CD14-positive monocyte (primary cell): ENCODE results near the gene ATP13A3. TPM values are rescaled to one million over a fixed set of nuclear protein-coding genes. Genes with fewer than 3 reads are reported as not detected.

Experiments
- DNase-seq, 3 donors: peaks; one replicate each; pipeline ENCODE4 v3.0.0-alpha.2; 2011 to 2022
- H2AFZ ChIP-seq: 2 replicates; pipeline ENCODE4 v1.6.0; 2012; ENCODE audit warnings: mild to moderate bottlenecking, low read depth, low read length, inconsistent platforms; ENCODE audit not compliant: insufficient read depth, poor library complexity, severe bottlenecking
- H3K27ac ChIP-seq, 2 donors: 1 replicate in 1 of 2; 2 replicates in 1 of 2; pipeline ENCODE4 v1.5.1; 2012 to 2013; ENCODE audit warnings: low read length in 2 of 2, control low read depth in 1 of 2, inconsistent platforms in 1 of 2, low read depth in 1 of 2, mild to moderate bottlenecking in 1 of 2
- H3K27me3 ChIP-seq, 2 donors: one replicate each; pipeline versions ENCODE4 v1.6.0 to v1.6.1; 2011 to 2013; ENCODE audit warnings: low read length in 2 of 2; ENCODE audit not compliant: control insufficient read depth in 2 of 2, insufficient read depth in 2 of 2
- H3K36me3 ChIP-seq, 2 donors: replicated peaks in 1 of 2; 1 replicate in 1 of 2; 2 replicates in 1 of 2; pipeline versions ENCODE4 v1.5.1 to v1.6.1; 2012 to 2013; ENCODE audit warnings: low read length in 2 of 2, control low read depth in 1 of 2, inconsistent platforms in 1 of 2, mild to moderate bottlenecking in 1 of 2; ENCODE audit not compliant: insufficient read depth in 2 of 2, control insufficient read depth in 1 of 2
- H3K4me1 ChIP-seq, 2 donors: 1 replicate in 1 of 2; 2 replicates in 1 of 2; pipeline versions ENCODE4 v1.5.1 to v1.6.1; 2012 to 2013; ENCODE audit warnings: low read length in 2 of 2, control low read depth in 1 of 2, inconsistent platforms in 1 of 2, mild to moderate bottlenecking in 1 of 2, moderate library complexity in 1 of 2; ENCODE audit not compliant: insufficient read depth in 2 of 2, control insufficient read depth in 1 of 2
- H3K4me2 ChIP-seq: replicated peaks from 2 replicates; pipeline ENCODE3; 2012; ENCODE audit warnings: low read length, moderate library complexity, mild to moderate bottlenecking; ENCODE audit not compliant: poor library complexity, severe bottlenecking; ENCODE audit errors: extremely low read depth
- H3K4me3 ChIP-seq, 3 experiments: fragments of 200-600 bp in 1 of 3; sonication (generic) in 1 of 3; replicated peaks in 1 of 3; 1 replicate in 2 of 3; 2 replicates in 1 of 3; pipeline ENCODE4 v1.5.1; 2011 to 2013; ENCODE audit warnings: low read length in 3 of 3, mild to moderate bottlenecking in 3 of 3, control low read depth in 2 of 3, low read depth in 2 of 3, inconsistent platforms in 1 of 3, moderate library complexity in 1 of 3
- H3K79me2 ChIP-seq: 2 replicates; pipeline ENCODE4 v1.6.0; 2012; ENCODE audit warnings: mild to moderate bottlenecking, control low read depth, inconsistent platforms, low read length, moderate library complexity; ENCODE audit not compliant: insufficient read depth
- H3K9ac ChIP-seq: 2 replicates; pipeline ENCODE4 v1.6.0; 2017; ENCODE audit warnings: low read length, mild to moderate bottlenecking; ENCODE audit not compliant: insufficient read depth, poor library complexity, severe bottlenecking
- H3K9me3 ChIP-seq, 2 donors: replicated peaks in 1 of 2; 1 replicate in 1 of 2; 2 replicates in 1 of 2; pipeline versions ENCODE4 v1.5.1 to v1.6.1; 2012 to 2013; ENCODE audit warnings: low read length in 2 of 2, control low read depth in 1 of 2; ENCODE audit not compliant: control insufficient read depth in 1 of 2, insufficient read depth in 1 of 2
- H4K20me1 ChIP-seq: 2 replicates; pipeline ENCODE4 v1.6.0; 2012; ENCODE audit warnings: mild to moderate bottlenecking, low read length, control low read depth, moderate library complexity; ENCODE audit not compliant: insufficient read depth
- H3K27ac Mint-ChIP-seq, 7 donors: one replicate each; pipeline ENCODE4 v1.8.0; 2020; ENCODE audit warnings: mild to moderate bottlenecking in 7 of 7, mixed read lengths in 7 of 7, moderate library complexity in 6 of 7, inconsistent platforms in 2 of 7
- H3K27me3 Mint-ChIP-seq, 3 donors: one replicate each; pipeline ENCODE4 v1.8.0; 2021 to 2022; ENCODE audit warnings: low read depth in 3 of 3, mild to moderate bottlenecking in 3 of 3, mixed read lengths in 3 of 3, moderate library complexity in 3 of 3, inconsistent platforms in 1 of 3
- H3K36me3 Mint-ChIP-seq, 2 donors: one replicate each; pipeline ENCODE4 v1.8.0; 2020; ENCODE audit warnings: mixed read lengths in 2 of 2, inconsistent platforms in 1 of 2, mild to moderate bottlenecking in 1 of 2
- H3K4me1 Mint-ChIP-seq: one replicate; pipeline ENCODE4 v1.8.0; 2020; ENCODE audit warnings: mild to moderate bottlenecking, mixed read lengths
- H3K4me3 Mint-ChIP-seq, 2 donors: one replicate each; pipeline ENCODE4 v1.8.0; 2020; ENCODE audit warnings: mild to moderate bottlenecking in 2 of 2, mixed read lengths in 2 of 2, moderate library complexity in 1 of 2
- H3K9me3 Mint-ChIP-seq, 7 donors: one replicate each; pipeline ENCODE4 v1.8.0; 2020 to 2022; ENCODE audit warnings: mixed read lengths in 7 of 7, mild to moderate bottlenecking in 6 of 7, moderate library complexity in 6 of 7, inconsistent platforms in 2 of 7
- WGBS: methylation state at CpG from one replicate; pipeline ENCODE4 v1.1.5; 2013; ENCODE audit warnings: missing lambda C conversion rate; ENCODE audit not compliant: insufficient coverage; 5-methylcytosine and 5-hydroxymethylcytosine counted together
- intact Hi-C, 2 donors: fragments of 100-400 bp; cut with micrococcal nuclease; formaldehyde crosslinking; loops; one replicate each; pipeline versions ENCODE4 v1.15.0 to v1.15.1; 2023
- polyA plus RNA-seq, 3 donors: library from polyadenylated mRNA; depleted of rRNA in 1 of 3; unstranded in 2 of 3; stranded (reverse) in 1 of 3; fragments of 300-500 nt in 2 of 3; fragments of >200 nt in 1 of 3; fragmentation: Illumina TruSeq in 2 of 3; gene quantifications; 1 replicate in 2 of 3; 2 replicates in 1 of 3; pipeline ENCODE4 v1.2.3, GENCODE V29; 2012 to 2021
- TF ChIP-seq, protein P1 (sequence below): fragments of 200-600 bp; IDR thresholded peaks from one replicate; pipeline ENCODE4 v1.8.0; 2022; ENCODE audit warnings: antibody characterized with exemption, mild to moderate bottlenecking

ATP13A3 gene
- polyA plus RNA-seq, 3 donors: 4.7 to 19.5 (median 5.2) TPM

DNA sequence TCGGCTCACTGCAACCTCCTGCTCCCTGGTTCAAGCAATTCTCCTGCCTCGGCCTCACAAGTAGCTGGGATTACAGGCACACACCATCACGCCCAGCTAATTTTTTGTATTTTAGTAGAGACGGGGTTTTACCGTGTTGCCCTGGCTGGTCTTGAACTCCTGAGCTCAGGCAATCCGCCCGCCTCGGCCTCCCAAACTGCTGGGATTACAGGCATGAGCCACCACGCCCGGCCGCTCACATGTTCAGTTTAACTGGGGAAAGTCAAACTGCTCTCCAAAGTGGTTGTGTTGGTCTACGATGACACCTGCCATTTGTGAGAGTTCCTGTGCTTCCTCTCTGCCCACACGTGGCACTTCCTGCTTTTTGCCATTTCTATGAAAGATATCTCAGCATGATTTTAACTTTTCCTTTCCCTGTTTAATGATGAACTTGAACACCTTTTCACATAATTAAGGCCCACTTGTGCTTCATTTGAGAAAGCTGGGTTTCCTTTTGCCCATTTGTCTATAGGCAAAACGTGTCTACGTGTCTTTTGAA is 86.9 kb downstream of the ATP13A3 start:
- peaks cover 0 to 8% (median 4%) of the 10 kb centered on the region in 7 donors for H3K9me3 Mint-ChIP-seq
- H3K4me1 Mint-ChIP-seq: peaks cover 27% of the 10 kb centered on the region
- no peak for DNase-seq

DNA sequence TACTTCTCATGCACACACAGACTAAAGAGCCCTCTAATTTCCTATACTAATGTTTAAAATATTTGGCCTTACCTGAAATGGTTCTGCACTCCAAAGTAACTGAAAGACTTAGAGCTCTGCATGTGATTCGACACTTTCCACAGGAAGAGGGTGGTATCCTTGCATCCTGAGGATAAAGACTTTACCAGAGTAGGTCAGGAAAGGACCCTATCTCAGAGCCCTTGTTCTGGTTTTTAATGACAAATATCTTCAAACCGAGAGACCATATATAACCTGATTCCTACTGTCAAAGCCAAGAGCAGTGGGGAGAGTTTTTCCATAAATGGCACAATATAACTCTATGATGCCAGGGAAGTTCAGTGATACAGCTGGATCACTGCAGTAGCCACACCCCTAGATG is 87.6 kb downstream of the ATP13A3 start, which contains the start of gene GP5:
TSS of gene GP5 (minus strand) at position 101 of the 400 bp plus-strand sequence. CDS start 984 bp downstream, outside the sequence.
- no peaks in the 10 kb centered on the region for H4K20me1 ChIP-seq
- H3K4me3 Mint-ChIP-seq: peak within 1 kb of the TSS; percentile 49 to 87
- no peak within 1 kb of the TSS for H3K27ac ChIP-seq
- peaks cover 0 to 11% (median 4%) of the 10 kb centered on the region in 7 donors for H3K9me3 Mint-ChIP-seq
- peaks cover 30 to 57% of the 10 kb centered on the region in 2 donors for H3K27me3 ChIP-seq
- WGBS: 0% methylated on average over 1 of the region's 2 CpGs
- no peak for DNase-seq
- no peak within 1 kb of the TSS for H2AFZ ChIP-seq
- H3K4me1 Mint-ChIP-seq: peaks cover 27% of the 10 kb centered on the region
- peaks cover 56 to 60% (median 56%) of the 10 kb centered on the region in 3 donors for H3K27me3 Mint-ChIP-seq
- peaks cover 3 to 11% of the 10 kb centered on the region in 2 donors for H3K36me3 ChIP-seq
- H3K9me3 ChIP-seq: peaks cover 0 to 15% of the 10 kb centered on the region in 2 donors
- H3K4me1 ChIP-seq: peaks cover 21 to 25% of the 10 kb centered on the region in 2 donors
- peaks cover 5% of the 10 kb centered on the region in 2 donors for H3K36me3 Mint-ChIP-seq
- H3K9ac ChIP-seq: peak within 1 kb of the TSS; percentile 8
- TF ChIP-seq, protein P1, sequence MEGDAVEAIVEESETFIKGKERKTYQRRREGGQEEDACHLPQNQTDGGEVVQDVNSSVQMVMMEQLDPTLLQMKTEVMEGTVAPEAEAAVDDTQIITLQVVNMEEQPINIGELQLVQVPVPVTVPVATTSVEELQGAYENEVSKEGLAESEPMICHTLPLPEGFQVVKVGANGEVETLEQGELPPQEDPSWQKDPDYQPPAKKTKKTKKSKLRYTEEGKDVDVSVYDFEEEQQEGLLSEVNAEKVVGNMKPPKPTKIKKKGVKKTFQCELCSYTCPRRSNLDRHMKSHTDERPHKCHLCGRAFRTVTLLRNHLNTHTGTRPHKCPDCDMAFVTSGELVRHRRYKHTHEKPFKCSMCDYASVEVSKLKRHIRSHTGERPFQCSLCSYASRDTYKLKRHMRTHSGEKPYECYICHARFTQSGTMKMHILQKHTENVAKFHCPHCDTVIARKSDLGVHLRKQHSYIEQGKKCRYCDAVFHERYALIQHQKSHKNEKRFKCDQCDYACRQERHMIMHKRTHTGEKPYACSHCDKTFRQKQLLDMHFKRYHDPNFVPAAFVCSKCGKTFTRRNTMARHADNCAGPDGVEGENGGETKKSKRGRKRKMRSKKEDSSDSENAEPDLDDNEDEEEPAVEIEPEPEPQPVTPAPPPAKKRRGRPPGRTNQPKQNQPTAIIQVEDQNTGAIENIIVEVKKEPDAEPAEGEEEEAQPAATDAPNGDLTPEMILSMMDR: no peak
- intact Hi-C loops: loop anchor here in 1 of 2 donors (5.0 kb wide), 1 partner anchor 67 kb away; no protein-coding TSS in a partner anchor
- no peak within 1 kb of the TSS for H3K27ac Mint-ChIP-seq
- no peaks in the 10 kb centered on the region for H3K79me2 ChIP-seq
- peak within 1 kb of the TSS in 1 of 3 experiments; percentile 60 for H3K4me3 ChIP-seq
- peak within 1 kb of the TSS; percentile 70 for H3K4me2 ChIP-seq

More for the DNA sequence above, 86.9 kb downstream of the ATP13A3 start:
- Histone ChIP-seq H3K27me3 (peaks cover 28 to 51% of the 10 kb centered on the region in 2 donors), H3K36me3 (peaks cover 3 to 12% of the 10 kb centered on the region in 2 donors), H3K27ac (no peak overlapping the region), H3K9ac (no peak overlapping the region), H3K4me3 (no peak overlapping the region), H2AFZ (no peak overlapping the region), H3K79me2 (no peaks in the 10 kb centered on the region), H3K4me1 (peaks cover 21 to 25% of the 10 kb centered on the region in 2 donors), H3K9me3 (peaks cover 0 to 15% of the 10 kb centered on the region in 2 donors), H3K4me2 (no peak overlapping the region), H4K20me1 (no peaks in the 10 kb centered on the region)
- intact Hi-C loops: loop anchor here (5.0 kb wide), 1 partner anchor 68 kb away; no protein-coding TSS in a partner anchor
- peaks cover 9 to 11% of the 10 kb centered on the region in 2 donors for H3K36me3 Mint-ChIP-seq
- H3K27me3 Mint-ChIP-seq: peaks cover 48 to 53% (median 49%) of the 10 kb centered on the region in 3 donors
- H3K4me3 Mint-ChIP-seq: peak overlapping the region in 1 of 2 donors; percentile 87
- TF ChIP-seq, protein P1: no peak
- H3K27ac Mint-ChIP-seq: no peak overlapping the region
- WGBS: 97% methylated on average over 10 of the region's 15 CpGs
